ENCODE data around the gene MGMT.

GRCh38 chr10:129550076-129550475 is 83.0 kb downstream of the MGMT start:
- TF ChIP-seq CTCF (IDR thresholded peaks at IDR 0.05; ENCODE audit: low read length) = no peak
- no peak for TF ChIP-seq EZH2 (IDR thresholded peaks at IDR 0.05; ENCODE audit: borderline replicate concordance, low read length)

All from OCI-LY1 (cell line).